Progenitor cell of endocrine pancreas (in vitro differentiated cells): Measurements from ENCODE around the gene ATP2B2. TPM values are rescaled to one million over a fixed set of nuclear protein-coding genes. Genes with fewer than 3 reads are reported as not detected.

Source experiments
- DNase-seq: peaks from one replicate; pipeline ENCODE4 v3.0.0; 2021; ENCODE audit warnings: low spot score; ENCODE audit not compliant: unreplicated experiment
- H3K27ac Mint-ChIP-seq: 2 replicates; pipeline ENCODE4 v1.8.0; 2021; ENCODE audit warnings: mild to moderate bottlenecking, moderate library complexity, mixed read lengths
- H3K27me3 Mint-ChIP-seq: 2 replicates; pipeline ENCODE4 v1.8.0; 2021; ENCODE audit warnings: mixed read lengths
- H3K36me3 Mint-ChIP-seq: 2 replicates; pipeline ENCODE4 v1.8.0; 2022; ENCODE audit warnings: mixed read lengths; ENCODE audit not compliant: insufficient read depth
- H3K4me1 Mint-ChIP-seq: 2 replicates; pipeline ENCODE4 v1.8.0; 2021; ENCODE audit warnings: low read depth, mixed read lengths
- H3K4me3 Mint-ChIP-seq: 2 replicates; pipeline ENCODE4 v1.8.0; 2021; ENCODE audit warnings: low read depth, mild to moderate bottlenecking, moderate library complexity, mixed read lengths
- H3K9me3 Mint-ChIP-seq: 2 replicates; pipeline ENCODE4 v1.8.0; 2021; ENCODE audit warnings: low read depth, mixed read lengths
- total RNA-seq: library from RNA; stranded (reverse); gene quantifications from 2 replicates; pipeline ENCODE4 v1.2.1, GENCODE V29; 2021
- TF ChIP-seq, protein P1 (sequence below): fragments of 200-600 bp; sonication (generic); IDR thresholded peaks from one replicate; pipeline ENCODE4 v1.5.0; 2021; ENCODE audit warnings: antibody characterized with exemption, mild to moderate bottlenecking; ENCODE audit not compliant: unreplicated experiment

ATP2B2 gene
- total RNA-seq, 1 donor from 2014 or later: 0.07 TPM

DNA sequence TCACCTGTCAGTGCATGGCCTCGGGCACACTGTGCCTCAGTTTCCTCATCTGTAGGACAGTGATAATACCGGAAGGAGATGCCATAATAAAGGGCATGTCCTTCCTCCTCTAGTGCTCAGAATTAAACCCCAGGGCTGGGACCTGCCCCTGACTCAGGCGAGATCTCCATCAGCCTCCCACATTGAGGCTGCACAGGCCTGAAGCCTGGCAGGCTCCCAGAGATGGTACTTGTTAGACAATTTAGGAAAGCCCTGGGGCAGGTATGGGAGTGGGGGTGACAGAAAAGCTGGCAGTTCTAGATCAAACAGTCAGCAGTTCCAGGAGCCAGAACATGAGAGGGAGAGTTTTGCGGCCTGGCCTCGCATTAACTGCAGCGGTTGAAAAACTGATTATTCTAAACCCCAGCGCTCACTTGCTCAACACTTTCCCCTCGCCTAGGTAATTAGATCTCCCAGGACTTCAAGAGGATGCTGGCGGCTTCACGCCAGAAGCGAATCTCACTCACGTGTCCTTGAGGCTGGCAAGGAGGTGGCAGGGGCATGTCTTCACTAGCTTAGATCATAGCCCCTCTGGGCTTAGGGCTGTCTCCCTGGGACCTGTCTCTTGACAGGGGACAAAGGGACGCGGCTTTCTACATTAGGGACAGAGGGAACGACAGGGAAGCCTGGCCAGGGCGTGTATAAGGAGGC is 73.1 kb downstream of the ATP2B2 start:
- Mint-ChIP-seq H3K4me1 (no peaks in the 10 kb centered on the region), H3K27ac (no peak overlapping the region), H3K36me3 (no peaks in the 10 kb centered on the region), H3K9me3 (no peaks in the 10 kb centered on the region), H3K27me3 (peaks cover 7% of the 10 kb centered on the region), H3K4me3 (no peak overlapping the region)
- TF ChIP-seq, protein P1, sequence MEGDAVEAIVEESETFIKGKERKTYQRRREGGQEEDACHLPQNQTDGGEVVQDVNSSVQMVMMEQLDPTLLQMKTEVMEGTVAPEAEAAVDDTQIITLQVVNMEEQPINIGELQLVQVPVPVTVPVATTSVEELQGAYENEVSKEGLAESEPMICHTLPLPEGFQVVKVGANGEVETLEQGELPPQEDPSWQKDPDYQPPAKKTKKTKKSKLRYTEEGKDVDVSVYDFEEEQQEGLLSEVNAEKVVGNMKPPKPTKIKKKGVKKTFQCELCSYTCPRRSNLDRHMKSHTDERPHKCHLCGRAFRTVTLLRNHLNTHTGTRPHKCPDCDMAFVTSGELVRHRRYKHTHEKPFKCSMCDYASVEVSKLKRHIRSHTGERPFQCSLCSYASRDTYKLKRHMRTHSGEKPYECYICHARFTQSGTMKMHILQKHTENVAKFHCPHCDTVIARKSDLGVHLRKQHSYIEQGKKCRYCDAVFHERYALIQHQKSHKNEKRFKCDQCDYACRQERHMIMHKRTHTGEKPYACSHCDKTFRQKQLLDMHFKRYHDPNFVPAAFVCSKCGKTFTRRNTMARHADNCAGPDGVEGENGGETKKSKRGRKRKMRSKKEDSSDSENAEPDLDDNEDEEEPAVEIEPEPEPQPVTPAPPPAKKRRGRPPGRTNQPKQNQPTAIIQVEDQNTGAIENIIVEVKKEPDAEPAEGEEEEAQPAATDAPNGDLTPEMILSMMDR: no peak
- DNase-seq: no peak

DNA sequence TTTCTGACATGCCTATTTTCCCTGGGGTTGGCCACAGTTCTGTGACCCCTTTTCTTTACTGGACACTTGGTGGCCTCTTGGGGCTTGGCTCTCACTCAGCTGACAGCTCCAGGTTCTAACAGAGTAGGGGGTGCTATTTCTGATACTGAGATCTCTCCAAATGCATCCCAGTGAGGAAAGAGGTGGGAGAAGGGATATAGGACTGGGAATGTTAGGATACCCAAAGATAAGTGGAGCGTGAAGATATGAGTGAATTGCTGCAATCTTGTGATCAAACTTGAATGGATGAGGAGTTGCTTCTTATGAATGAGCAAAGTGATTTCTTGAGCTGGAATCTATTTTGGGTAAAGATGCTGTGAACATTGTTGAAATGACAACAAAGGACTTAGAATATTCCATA is 74.6 kb downstream of the ATP2B2 start:
- H3K9me3 Mint-ChIP-seq: no peaks in the 10 kb centered on the region

DNA sequence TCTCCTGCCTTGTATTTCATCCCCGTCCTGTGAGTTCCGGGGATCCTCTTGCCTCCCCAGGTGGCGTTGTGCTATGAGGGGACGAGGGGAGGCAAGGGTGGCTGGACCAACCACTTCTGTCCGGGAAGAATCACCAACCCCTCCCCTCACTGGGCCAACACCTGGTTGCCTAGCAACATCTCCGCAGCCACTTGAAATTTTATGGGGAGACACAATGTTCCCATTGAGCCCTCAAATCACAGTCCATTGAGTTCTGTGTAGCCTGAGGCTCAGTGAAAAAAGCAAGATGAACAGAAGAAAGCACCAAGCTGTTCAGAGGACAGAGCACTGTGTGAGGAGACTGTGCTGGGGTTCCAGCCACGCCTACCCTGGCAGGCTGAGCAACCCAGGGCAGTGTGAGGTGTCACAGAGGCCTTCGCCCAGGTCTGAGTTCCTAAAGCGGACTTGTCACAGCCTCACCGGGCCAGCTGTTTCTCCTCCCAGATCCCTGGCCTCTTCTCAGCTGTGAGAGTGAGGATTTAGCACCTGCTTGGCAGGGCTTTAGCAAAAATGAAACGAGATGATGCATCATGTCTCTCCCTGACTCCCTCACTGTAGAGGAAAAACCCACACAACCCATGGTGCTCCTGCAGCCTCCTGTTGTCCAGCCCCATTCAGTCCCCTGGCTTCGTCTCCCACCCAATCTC is 76.8 kb downstream of the ATP2B2 start:
- no peaks in the 10 kb centered on the region for H3K9me3 Mint-ChIP-seq
- peaks cover 7% of the 10 kb centered on the region for H3K27me3 Mint-ChIP-seq
- H3K4me1 Mint-ChIP-seq: no peaks in the 10 kb centered on the region
- no peak overlapping the region for H3K4me3 Mint-ChIP-seq
- TF ChIP-seq, protein P1: no peak
- no peaks in the 10 kb centered on the region for H3K36me3 Mint-ChIP-seq
- no peak overlapping the region for H3K27ac Mint-ChIP-seq
- no peak for DNase-seq

More for the DNA sequence above, 74.6 kb downstream of the ATP2B2 start:
- Mint-ChIP-seq H3K36me3 (no peaks in the 10 kb centered on the region), H3K4me1 (no peaks in the 10 kb centered on the region), H3K27ac (no peak overlapping the region), H3K4me3 (no peak overlapping the region), H3K27me3 (peaks cover 7% of the 10 kb centered on the region)
- TF ChIP-seq, protein P1: no peak
- DNase-seq: no peak

DNA sequence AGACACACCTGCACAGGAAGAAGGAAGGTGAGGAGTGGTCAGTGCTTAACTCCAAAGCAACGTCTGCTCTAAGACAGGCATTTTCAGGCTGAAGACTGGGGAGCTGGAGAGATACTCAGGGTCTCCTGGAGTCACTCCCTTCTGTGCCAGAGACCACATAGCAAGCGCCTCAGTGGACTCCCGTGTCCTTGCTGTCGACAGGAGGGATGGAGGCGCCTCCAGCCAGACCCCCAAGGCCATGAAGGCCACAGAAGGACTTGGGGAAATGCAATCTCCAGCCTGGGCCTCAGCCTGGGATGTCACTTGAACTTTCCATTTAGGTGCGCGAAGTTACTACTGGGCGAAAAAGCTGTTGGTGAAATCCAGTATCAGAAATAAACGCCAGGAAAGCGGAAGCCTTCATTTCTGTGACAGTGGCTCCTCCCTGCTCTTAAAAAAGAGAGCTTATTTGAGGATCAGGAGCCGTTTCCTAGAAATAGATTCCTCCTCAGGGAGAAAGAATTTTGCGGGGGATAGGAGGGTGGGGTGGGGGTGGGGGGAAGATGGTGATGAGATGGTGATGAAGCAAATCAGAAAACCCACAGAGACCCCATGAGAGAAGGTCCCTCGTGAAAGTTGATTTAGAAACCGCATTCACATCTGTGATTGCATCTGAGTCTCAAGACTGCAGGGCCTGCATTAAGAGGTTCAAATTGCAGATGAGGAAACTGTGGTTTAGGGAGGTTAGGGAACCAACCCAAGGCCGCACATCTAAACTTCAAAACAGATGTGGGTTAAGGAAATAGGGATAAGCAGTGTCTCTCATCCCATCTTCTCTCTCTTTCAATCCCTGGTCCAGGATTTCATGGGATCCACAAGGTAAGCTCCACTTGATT is 78.8 kb downstream of the ATP2B2 start:
- TF ChIP-seq, protein P1: no peak
- Mint-ChIP-seq H3K27me3 (peaks cover 14% of the 10 kb centered on the region), H3K9me3 (no peaks in the 10 kb centered on the region), H3K36me3 (no peaks in the 10 kb centered on the region), H3K4me1 (no peaks in the 10 kb centered on the region), H3K27ac (no peak overlapping the region), H3K4me3 (no peak overlapping the region)
- DNase-seq: no peak
